GM13976 (cell line): Measurements from ENCODE around the gene CPN1.
"Not testable (repeated sequence)": the region's sequence is repeated elsewhere in the genome, so short reads cannot be mapped to it uniquely, and the experiment has no call there.

Source experiments
- DNase-seq: peaks from one replicate; pipeline ENCODE4 v3.0.0; 2012; ENCODE audit warnings: low spot score
- CTCF ChIP-seq: IDR thresholded peaks from 2 replicates; pipeline ENCODE4 v1.5.1; 2012; ENCODE audit warnings: borderline replicate concordance, mild to moderate bottlenecking; ENCODE audit not compliant: insufficient read depth; ENCODE audit errors: extremely low read depth, missing control alignments, control extremely low read depth
- in situ Hi-C: fragments of 300-500 bp; cut with MboI; formaldehyde crosslinking; loops from one replicate; pipeline ENCODE4 v1.12.0; 2022; ENCODE audit warnings: low sequenced_read_pairs, mixed read lengths, inconsistent platforms; ENCODE audit not compliant: unreplicated experiment

The CPN1 gene

DNA sequence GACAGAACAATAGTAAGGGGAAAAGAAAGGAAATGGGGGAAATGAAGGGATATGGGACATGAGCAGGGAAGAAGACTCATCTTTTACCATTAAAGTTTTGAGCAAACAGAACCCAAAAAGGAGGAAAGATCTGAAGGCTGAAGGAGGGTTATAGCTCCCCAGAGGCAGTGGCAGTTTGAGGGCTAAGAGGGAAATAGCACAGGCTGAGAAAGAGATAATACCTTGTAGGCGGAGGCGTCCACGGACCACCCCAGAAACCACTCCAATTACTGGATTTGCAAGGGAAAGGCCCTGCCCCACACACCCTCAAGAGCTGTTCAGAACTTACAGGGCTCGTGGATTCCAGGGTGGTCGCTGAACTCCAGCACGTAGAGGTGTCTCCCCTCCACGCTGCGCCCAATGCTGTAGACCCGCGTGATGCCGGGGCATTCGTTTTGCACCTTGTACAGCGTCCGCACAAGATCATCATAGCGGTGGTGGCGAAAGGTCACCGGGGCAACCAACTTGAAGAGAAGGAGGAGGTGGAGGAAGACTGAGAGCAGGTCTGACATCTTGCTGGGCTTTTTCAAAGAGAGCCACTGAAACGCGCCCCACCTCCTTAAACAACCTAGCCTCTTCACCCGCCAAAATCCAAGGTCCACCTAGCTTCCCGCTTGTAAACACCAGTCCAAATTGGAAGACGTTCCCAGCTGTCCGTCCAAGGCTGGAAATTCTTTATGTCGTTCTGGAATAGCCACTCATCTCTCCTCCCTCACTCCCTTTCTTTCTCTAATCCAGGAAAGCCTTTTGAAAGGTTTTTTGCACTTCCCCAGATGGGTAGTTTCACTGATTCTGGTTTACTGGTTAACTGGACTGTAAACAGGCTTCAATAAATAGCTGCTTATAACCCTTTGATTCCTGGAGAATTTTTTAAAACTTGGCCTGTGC, at the start of gene CPN1:
TSS of gene CPN1 (minus strand) at position 795 of the 927 bp plus-strand sequence. CDS start at position 551, 244 bp downstream.
- no peak for TF ChIP-seq CTCF
- in situ Hi-C loops = no loop called here
- DNase-seq = no peak

DNA sequence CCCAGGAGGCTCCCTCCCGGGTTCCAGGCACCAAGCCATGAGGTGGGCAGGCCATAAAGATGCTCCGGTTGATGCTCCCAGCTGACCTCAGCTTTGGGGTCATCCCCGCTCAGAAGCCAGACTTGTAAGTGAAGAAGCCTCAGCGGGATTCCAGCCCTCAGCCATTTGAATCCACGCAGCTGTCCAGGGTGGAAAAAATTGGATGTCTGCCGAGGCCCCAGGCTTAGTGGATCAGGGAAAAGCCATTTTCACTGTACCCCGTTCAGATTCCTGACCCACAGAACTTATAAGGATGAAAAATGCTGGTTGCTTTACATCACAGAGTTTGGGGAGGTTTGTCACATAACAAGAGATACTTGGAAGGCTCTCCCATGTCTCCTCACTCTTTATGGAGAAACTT, 49.2 kb upstream of the CPN1 start:
- TF ChIP-seq CTCF = no peak
- in situ Hi-C loops = no loop called here
- no peak for DNase-seq

DNA sequence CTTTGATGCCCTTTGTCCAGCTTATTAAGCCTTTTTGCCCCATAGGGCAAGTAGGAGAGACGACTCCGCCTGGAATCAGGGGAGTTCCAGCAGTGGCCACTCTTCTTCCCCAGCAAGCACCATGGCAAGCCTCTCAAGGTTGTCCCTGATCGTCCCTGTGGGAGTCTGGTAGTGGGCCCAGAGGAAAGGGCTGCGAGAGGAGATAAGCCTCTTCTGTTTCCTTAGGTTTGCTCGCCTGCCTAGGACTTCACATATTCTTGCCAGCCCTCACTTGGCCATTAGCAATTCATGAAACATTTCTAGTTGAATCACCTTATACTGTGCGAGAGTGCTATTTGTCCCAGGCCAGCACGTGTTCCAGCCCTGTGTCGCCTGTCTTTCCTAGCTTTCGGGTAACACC, 47.8 kb upstream of the CPN1 start:
- in situ Hi-C loops = no loop called here
- no peak for DNase-seq
- no peak for TF ChIP-seq CTCF

- in situ Hi-C loops = no loop called here
- no peak for TF ChIP-seq CTCF
- no peak for DNase-seq
Observed at GRCh38 chr10:100128951-100129350, 47.3 kb upstream of the CPN1 start.

DNA sequence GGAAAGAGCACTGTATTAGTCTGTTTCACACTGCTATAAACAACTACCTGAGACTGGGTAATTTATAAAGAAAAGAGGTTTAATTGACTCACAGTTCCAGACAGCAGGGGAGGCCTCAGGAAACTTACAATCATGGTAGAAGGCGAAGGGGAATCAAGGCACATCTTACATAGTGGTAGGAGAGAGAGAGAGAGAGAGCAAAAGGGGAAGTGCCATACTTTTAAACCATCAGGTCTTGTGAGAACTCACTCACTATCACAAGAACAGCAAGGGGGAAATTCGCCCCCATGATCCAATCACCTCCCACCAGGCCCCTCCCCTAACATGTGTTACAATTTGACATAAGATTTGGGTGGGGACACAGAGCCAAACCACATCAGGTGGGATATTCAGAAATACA, 43.7 kb upstream of the CPN1 start:
- DNase-seq, in situ Hi-C loops: not testable (repeated sequence)

- in situ Hi-C loops = no loop called here
- DNase-seq = no peak
- TF ChIP-seq CTCF = no peak
Observed at GRCh38 chr10:100124097-100124496, 42.4 kb upstream of the CPN1 start.

DNA sequence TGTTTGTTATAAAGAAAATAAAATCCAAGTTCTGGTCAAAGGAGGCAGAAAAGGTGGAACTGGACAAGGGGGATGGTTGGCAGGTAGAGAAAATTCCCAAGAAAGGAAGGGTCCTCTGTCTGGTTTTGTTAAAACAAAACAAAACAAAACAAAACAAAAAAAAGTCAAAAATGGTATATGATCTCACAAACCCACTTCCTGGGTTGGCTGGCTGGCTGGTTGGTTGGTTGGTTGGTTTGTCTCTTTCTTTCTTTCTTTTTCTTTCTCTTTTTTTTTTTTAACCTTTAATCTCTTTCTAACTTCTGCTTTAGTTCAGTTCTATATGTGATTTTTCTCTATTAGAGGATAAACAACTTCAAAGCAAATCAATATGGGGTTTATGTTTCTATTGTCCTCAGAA, 41.1 kb upstream of the CPN1 start:
- in situ Hi-C loops = no loop called here
- TF ChIP-seq CTCF = no peak
- no peak for DNase-seq
